Neutrophil (primary cell): ENCODE data around the gene TRAF4.

Experiments
- H3K27ac ChIP-seq: fragments of 200-600 bp; sonication (generic); 2 replicates; pipeline ENCODE4 v1.5.1; 2016; ENCODE audit warnings: mild to moderate bottlenecking, moderate library complexity
- H3K27me3 ChIP-seq: fragments of 200-600 bp; sonication (generic); 2 replicates; pipeline ENCODE4 v1.6.0; 2016; ENCODE audit warnings: mild to moderate bottlenecking
- H3K36me3 ChIP-seq: fragments of 200-600 bp; sonication (generic); 2 replicates; pipeline ENCODE4 v1.5.1; 2017
- H3K4me1 ChIP-seq, 2 experiments: fragments of 200-600 bp in 1 of 2; sonication (generic) in 1 of 2; 1 replicate in 1 of 2; 2 replicates in 1 of 2; pipeline versions ENCODE4 v1.5.1 to v1.6.1; 2013 to 2016; ENCODE audit warnings: low read depth in 1 of 2, low read length in 1 of 2, mild to moderate bottlenecking in 1 of 2, moderate library complexity in 1 of 2; ENCODE audit not compliant: control insufficient read depth in 1 of 2, insufficient read depth in 1 of 2
- H3K4me3 ChIP-seq, 2 experiments: fragments of 200-600 bp in 1 of 2; sonication (generic) in 1 of 2; 1 replicate in 1 of 2; 2 replicates in 1 of 2; pipeline ENCODE4 v1.5.1; 2013 to 2016; ENCODE audit warnings: low read depth in 1 of 2, low read length in 1 of 2, mild to moderate bottlenecking in 1 of 2, moderate library complexity in 1 of 2
- H3K9me3 ChIP-seq: fragments of 200-600 bp; sonication (generic); 2 replicates; pipeline ENCODE4 v1.5.1; 2016
- CTCF ChIP-seq: fragments of 200-600 bp; sonication (generic); IDR thresholded peaks from 2 replicates; pipeline ENCODE4 v1.5.1; 2016; ENCODE audit warnings: antibody characterized with exemption

Gene TRAF4

GRCh38 chr17:28747801-28748750 lies 4.3 kb downstream of the TRAF4 start:
- H3K27me3 ChIP-seq, result peaks cover 41% of the 10 kb centered on the region
- H3K4me1 ChIP-seq, result peaks cover 15 to 32% of the 10 kb centered on the region in 2 experiments
- no peaks in the 10 kb centered on the region for H3K36me3 ChIP-seq
- TF ChIP-seq CTCF, result no peak
- no peaks in the 10 kb centered on the region for H3K9me3 ChIP-seq
- H3K4me3 ChIP-seq, result no peak overlapping the region
- no peak overlapping the region for H3K27ac ChIP-seq

- TF ChIP-seq CTCF, result no peak
- Histone ChIP-seq H3K27ac (no peak overlapping the region), H3K4me1 (peaks cover 10 to 25% of the 10 kb centered on the region in 2 experiments), H3K27me3 (peaks cover 36% of the 10 kb centered on the region), H3K9me3 (no peaks in the 10 kb centered on the region), H3K36me3 (no peaks in the 10 kb centered on the region), H3K4me3 (no peak overlapping the region)
Observed at GRCh38 chr17:28748852-28749515, 5.2 kb downstream of the TRAF4 start.

- Histone ChIP-seq H3K9me3 (no peaks in the 10 kb centered on the region), H3K4me3 (no peak overlapping the region), H3K4me1 (peaks cover 5 to 18% of the 10 kb centered on the region in 2 experiments), H3K27ac (no peak overlapping the region), H3K36me3 (no peaks in the 10 kb centered on the region), H3K27me3 (peaks cover 29% of the 10 kb centered on the region)
- TF ChIP-seq CTCF, result no peak
Observed at GRCh38 chr17:28749516-28750177, 5.8 kb downstream of the TRAF4 start.

GRCh38 chr17:28750178-28751047 lies 6.6 kb downstream of the TRAF4 start:
- H3K27me3 ChIP-seq, result peaks cover 21% of the 10 kb centered on the region
- no peak overlapping the region for H3K27ac ChIP-seq
- no peaks in the 10 kb centered on the region for H3K9me3 ChIP-seq
- peaks cover 0 to 11% of the 10 kb centered on the region in 2 experiments for H3K4me1 ChIP-seq
- H3K36me3 ChIP-seq, result no peaks in the 10 kb centered on the region
- no peak overlapping the region for H3K4me3 ChIP-seq
- TF ChIP-seq CTCF, result peak; percentile 100
